GM10266 (cell line): ENCODE measurements around the gene TPCN1.

ENCODE experiments used
- DNase-seq: peaks from one replicate; pipeline ENCODE4 v3.0.0; 2012; ENCODE audit errors: extremely low spot score
- CTCF ChIP-seq: IDR thresholded peaks from 2 replicates; pipeline ENCODE4 v1.5.1; 2012; ENCODE audit warnings: mild to moderate bottlenecking, low read depth; ENCODE audit not compliant: control insufficient read depth, insufficient read depth; ENCODE audit errors: missing control alignments

TPCN1 gene

GRCh38 chr12:113315358-113315757, 94.1 kb downstream of the TPCN1 start:
- no peak for TF ChIP-seq CTCF
- DNase-seq, result no peak

DNA sequence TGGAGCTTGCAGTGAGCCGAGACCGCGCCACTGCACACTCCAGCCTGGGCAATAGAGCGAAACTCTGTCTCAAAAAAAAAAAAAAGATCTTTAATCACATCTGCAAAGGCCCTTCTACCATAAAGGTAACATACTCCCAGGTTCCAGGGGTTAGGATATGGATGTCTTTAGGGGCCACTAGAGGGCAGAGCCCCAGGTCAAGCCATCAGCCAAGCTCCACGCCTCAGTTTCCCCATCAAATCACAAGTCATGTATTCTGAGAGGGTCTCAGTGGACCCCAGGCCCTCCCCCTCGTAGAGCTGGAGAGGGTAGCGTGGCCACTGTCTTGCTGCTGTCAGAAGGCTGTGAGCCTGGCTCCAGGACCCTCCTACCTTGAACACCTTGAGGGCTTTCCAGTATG, 94.9 kb downstream of the TPCN1 start:
- peak; percentile 17 for TF ChIP-seq CTCF

GRCh38 chr12:113317122-113317521, 95.9 kb downstream of the TPCN1 start:
- no peak for DNase-seq
- no peak for TF ChIP-seq CTCF

More for the DNA sequence above, 94.9 kb downstream of the TPCN1 start:
- no peak for DNase-seq

GRCh38 chr12:113318046-113318656, 96.9 kb downstream of the TPCN1 start:
- no peak for TF ChIP-seq CTCF

DNA sequence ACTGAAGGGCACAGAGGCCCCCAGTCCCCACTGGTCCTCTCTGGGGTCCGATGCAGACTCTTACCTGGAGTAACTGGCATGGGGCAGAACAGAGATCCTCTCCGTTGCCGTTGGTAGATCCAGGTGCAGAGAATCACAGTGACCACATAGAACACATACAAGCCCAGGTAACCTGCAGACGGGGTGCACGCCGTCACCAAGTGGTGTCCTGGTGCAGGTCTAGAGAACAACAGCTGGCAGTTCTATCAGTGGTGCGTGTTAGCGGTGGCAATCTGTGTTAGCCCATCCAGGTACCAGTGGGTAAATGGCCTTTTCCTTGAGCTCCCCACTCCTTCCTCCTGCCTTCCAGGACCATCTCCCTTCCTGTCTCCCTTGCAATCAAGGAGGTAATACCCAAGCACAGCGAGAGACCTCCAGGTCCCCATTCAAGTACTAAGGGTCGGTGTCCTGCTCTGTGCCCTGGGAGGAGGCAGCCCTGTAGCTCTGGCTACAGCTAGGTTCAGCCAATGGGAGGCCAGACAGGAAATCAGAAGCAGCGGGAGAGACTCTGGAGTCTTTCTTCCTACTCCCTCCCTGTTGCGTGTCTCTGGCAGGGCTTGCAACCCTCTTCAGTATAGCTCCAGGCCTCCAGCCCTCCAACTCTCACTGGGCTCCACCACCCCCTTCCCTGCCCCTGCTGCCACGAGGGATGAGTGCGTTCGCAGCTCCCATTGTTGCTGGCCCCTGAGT, 97.8 kb downstream of the TPCN1 start:
- no peak for DNase-seq
- no peak for TF ChIP-seq CTCF

More at GRCh38 chr12:113318046-113318656, 96.9 kb downstream of the TPCN1 start:
- DNase-seq, result no peak

GRCh38 chr12:113320401-113320800, 99.1 kb downstream of the TPCN1 start:
- DNase-seq, result no peak
- TF ChIP-seq CTCF, result no peak

DNA sequence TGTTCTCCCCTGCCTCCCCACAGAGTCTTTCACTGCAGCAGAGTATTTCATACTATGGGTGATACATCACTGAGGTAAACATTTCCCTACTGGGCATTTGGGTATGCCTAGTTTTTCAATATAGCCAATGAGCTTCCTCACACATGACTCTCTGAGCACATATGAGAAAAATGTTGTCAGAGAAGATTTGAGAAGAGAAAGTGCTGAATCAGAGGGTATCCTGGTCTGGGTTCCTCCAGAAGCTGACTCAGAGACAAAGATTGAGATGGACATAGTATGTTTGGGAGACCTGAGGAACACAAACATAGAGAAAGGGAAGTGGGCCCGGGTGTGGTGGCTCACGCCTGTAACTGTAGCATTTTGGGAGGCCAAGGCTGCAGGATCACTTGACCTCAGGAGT, 101.1 kb downstream of the TPCN1 start:
- no peak for DNase-seq

More for the DNA sequence above, 101.1 kb downstream of the TPCN1 start:
- TF ChIP-seq CTCF, result no peak
